Right renal pelvis (tissue), 4 donors: ENCODE measurements around the gene CWC27. TPM values are rescaled to one million over a fixed set of nuclear protein-coding genes. Genes with fewer than 3 reads are reported as not detected.
"Not testable (repeated sequence)": the region's sequence is repeated elsewhere in the genome, so short reads cannot be mapped to it uniquely, and the experiment has no call there.

ENCODE experiments used
- DNase-seq, 4 donors: peaks; one replicate each; pipeline ENCODE4 v3.0.0-alpha.2; 2013; ENCODE audit warnings: low read depth in 4 of 4, low spot score in 3 of 4, missing footprints in 1 of 4
- polyA plus RNA-seq, 4 donors: library from polyadenylated mRNA; unstranded; fragments of 120-200 nt; gene quantifications; one replicate each; pipeline ENCODE4 v1.2.1, GENCODE V29; 2013; ENCODE audit not compliant: insufficient read length in 4 of 4

Gene CWC27
- polyA plus RNA-seq, 4 donors = 35.9 to 44.0 (median 42.8) TPM

DNA sequence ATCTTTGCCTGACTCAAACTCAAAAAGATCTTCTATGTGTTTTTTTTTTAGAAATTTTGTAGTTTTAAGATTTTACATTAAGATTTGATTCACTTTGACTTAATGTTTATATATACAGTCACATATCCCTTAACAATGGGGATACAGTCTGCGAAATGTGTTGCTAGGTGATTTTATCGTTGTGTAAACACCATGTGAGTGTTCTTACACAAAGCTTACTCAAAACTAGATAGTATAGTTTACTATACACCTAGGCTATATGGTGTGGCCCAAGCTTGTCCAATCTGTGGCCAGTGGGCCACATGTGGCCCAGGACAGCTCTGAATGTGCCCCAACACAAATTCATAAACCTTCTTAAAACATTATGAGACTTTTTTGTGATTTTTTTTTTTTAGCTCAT lies 131.9 kb downstream of the CWC27 start:
- DNase-seq = no peak

DNA sequence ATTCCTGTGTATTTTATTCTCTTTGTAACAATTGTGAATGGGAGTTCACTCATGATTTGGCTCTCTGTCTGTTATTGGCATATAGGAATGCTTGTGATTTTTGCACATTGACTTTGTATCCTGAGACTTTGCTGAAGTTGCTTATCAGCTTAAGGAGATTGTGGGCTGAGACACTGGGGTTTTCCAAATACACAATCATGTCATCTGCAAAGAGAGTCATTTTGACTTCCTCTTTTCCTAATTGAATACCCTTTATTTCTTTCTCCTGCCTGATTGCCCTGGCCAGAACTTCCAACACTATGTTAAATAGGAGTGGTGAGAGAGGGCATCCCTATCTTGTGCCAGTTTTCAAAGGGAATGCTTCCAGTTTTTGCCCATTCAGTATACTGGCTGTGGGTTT lies 138.7 kb downstream of the CWC27 start:
- not testable (repeated sequence) for DNase-seq

DNA sequence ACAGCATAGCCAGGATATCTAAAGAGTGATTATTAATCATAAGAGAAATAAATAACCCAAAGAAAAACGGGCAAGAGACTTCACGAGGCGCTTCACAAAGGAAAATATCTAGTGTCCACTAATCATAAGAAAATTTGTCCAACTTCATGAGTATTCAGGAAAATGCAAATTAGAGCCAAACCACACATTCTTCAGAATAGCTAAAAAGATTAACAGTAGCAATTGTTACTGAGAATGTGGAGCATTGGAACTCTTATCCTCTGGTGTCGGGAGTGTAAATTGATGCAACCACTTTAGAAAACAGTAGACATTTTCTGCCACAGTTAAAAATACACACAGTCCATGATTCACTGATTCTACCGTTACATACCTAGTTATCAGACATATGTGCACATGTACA lies 145.7 kb downstream of the CWC27 start:
- DNase-seq = no peak

DNA sequence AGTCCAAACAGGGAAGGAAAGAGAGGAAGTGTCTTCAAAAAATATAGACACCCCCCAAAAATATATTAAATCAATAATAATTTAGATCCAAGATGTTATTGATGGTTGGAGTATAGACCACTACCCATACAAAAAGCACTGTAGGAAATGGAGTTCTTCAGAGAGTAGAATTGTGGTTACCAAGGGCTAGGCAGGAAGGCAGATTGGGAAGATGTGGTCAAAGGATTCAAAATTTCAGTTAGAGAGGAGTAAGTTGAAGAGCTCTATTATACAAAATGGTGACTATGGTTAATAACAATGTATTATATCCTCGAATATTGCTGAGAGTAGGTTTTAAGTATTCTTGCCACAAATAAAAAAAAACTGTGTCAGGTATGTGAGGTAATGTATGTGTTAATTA lies 149.4 kb downstream of the CWC27 start:
- no peak for DNase-seq

DNA sequence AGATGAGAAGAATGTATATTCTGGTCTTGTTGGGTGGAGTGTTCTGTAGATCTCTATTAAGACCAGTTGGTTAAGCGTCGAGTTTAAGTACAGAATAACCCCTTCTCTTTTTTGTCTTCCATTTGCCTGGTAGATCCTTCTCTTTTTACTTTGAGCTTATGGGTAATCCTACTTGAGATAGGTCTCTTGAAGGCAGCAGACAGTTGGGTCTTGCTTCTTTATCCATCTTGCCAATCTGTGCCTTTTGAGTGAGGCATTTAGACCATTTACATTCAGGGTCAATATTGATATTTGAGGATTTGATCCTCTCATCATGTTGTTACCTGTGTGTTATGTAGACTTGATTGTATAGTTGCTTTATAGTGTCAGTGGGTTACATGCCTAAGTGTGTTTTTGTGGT lies 152.7 kb downstream of the CWC27 start:
- DNase-seq = no peak

DNA sequence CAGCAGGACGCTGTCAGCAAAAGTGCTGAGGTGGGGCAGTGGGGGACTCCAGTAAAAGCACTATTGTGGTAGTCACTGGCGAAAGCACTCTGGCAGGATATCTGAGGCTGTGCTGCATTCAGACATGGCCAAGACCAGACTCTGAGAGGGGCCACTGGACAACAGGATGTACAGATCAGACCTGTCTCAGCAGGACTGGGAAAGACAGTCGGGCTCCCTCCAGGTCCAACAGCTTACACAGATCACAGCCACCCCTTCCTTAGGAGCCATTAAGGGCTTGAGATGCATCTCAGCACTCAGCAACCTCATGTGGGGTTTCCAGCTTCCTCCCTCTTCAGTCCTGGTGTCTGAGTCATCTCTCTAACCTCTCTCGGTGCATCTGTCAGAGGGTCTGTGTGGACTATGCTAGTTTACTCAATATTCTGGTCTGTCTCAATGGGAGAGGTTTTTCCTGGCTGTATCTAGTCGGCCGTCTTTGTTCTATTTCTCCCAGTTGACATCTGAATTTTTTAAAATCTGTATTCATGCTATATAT lies 154.5 kb downstream of the CWC27 start:
- DNase-seq = no peak

DNA sequence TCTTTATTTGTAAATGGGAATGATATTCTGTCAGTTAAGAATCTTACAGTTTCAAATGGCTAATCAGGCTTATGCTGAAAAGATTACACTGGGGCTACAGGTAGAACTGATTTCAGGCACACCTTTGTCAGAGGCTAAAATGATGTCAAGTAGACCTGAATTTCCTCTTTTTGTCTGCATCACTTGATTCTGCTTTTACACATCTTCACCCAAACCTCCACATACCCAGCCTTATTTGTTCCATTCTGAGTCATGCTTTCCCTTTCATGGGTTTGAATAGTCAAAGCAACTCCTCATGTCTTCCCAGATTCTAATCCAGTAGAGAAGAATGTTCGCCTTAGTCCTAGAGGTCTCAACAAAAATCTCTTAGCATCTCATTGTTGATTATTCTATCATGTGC lies 156.4 kb downstream of the CWC27 start:
- no peak for DNase-seq

DNA sequence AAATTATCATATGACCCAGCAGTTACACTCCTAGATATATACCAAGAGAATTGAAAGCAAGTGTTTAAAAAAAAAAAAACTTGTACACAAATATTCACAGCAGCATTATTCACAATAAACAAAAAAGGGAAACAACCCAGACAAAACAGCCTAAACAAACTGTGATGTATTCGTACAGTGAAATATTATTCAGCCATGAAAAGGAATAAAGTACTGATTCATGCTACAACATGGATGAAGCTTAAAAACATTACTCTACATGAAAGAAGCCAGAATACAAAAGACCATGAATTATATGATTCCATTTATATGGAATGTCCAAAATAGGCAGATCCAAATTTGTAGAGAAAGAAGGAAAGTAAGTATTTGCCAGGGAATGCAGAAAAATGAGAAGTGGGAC lies 161.1 kb downstream of the CWC27 start:
- no peak for DNase-seq

DNA sequence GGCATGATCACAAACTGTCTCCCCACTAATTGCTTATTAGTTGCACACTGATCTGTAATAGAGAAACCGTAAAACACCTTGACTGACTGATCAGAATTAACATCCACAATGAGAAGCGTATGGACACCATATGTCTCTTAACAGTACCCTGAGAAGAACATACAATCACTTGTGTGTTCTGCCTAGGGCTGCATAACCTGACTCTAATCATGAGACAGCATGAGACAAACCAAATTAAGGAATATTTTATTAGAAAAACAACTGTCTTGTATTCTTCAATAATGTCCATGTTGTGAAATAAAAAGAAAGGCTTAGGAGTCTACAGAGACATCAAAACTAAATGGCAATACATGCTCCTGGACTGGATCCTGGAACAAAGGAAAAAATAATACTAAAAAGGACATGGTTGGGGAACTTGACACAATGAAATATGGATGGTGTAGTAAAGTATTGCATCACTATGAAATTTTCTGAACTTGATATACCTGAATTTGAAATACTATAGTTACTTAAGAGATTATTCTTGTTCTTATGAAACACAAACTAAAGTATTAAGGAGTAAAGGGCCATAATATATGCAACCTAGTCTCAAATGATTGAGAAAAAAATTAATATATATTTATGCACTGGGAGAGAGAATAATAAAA lies 162.1 kb downstream of the CWC27 start:
- no peak for DNase-seq

DNA sequence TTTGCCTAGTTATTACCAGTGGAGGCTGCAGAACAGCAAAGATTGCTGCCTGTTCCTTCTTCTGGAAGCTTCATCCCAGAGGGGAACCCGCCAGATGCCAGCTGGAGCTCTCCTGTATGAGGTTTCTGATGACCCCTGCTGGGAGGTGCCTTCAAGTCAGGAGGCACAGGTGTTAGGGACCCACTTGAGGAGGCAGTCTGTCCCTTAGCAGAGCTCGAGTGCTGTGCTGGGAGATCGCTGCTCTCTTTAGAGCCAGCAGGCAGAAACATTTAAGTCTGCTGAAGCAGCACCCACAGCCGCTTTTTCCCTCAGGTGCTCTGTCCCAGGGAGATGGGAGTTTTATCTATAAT lies 170.7 kb downstream of the CWC27 start:
- DNase-seq = not testable (repeated sequence)

DNA sequence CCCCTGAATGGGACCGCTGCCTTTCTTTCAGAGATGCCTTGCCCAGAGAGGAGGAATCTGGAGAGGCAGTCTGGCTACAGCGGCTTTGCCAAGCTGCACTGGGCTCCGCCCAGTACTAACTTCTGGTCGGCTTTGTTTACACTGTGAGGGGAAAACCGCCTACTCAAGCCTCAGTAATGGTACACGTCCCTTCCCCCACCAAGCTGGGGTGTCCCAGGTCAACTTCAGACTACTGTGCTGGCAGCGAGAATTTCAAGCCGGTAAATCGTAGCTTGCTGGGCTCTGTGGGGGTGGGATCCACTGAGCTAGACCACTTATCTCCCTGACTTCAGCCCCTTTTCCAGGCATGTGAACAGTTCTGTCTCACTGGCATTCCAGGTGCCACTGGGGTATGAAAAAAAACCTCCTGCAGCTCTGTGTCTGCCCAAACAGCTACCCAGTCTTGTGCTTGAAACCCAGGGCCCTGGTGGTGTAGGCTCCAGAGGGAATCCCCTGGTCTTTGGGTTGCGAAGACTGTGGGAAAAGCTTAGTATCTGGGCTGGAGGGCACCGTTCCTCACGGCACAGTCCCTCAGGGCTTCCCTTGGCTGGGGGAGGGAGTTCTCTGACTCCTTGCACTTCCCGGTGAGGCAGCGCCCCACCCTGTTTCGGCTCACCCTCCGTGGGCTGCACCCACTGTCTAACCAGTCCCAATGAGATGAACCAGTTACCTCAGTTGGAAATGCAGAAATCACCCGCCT lies 171.2 kb downstream of the CWC27 start:
- DNase-seq = peak in 1 of 4 donors; percentile 14

DNA sequence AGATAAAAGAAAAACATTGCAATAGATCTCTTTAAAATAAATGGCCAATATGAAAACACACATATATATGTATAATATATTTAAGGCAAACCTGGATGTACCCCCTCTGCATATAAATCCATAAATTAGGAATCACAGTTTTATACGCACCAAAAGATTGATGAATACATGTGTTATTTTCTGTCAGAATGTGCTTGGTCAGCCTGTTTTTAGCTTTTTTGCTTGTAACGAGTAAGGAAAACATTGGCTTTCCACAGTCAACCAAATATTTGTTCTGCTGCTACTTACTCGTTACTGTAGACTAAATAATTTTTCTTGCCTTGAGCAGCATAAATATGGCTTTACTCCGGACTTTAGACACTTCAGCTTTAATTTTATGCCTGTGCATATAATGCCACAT lies 173.7 kb downstream of the CWC27 start:
- DNase-seq = no peak

DNA sequence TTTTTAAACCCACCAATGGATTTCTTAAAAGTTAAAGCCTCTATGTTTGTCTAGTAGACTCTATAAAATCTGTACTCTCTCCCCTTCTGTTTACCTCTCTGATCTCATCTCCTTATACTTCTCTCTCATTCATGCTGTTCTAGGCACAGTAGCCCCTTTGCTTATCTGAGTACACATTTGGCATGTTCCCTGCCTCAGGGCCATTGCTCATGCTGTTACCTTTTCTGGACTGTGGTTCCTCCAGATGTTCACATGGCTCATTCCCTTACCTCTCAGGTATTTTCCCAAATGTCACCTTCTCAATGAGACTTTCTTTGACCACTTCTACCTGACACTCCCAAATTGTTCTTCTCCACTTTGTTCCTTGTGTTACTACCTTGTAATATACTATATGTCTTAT lies 176.1 kb downstream of the CWC27 start:
- DNase-seq = no peak

DNA sequence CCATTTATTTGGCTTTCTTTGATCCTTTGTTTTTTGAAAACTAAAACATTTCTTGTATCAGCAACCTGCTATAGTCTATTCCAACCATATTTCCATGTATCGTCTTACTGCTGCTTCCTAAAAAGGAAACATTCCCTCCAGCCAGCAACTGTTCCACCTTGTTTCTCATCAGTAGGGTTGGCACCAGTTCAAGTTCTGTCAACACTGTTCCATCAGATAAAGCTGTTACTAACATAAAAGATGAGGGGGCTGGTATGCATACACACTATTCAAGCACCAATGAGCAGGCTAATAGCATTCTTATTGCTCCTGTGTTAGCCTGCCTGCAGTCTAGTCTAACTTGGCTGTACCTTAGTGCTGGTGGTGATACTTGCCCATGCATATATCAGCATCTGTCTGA lies 178.3 kb downstream of the CWC27 start:
- DNase-seq = peak in 2 of 4 donors; percentile 14 to 25

DNA sequence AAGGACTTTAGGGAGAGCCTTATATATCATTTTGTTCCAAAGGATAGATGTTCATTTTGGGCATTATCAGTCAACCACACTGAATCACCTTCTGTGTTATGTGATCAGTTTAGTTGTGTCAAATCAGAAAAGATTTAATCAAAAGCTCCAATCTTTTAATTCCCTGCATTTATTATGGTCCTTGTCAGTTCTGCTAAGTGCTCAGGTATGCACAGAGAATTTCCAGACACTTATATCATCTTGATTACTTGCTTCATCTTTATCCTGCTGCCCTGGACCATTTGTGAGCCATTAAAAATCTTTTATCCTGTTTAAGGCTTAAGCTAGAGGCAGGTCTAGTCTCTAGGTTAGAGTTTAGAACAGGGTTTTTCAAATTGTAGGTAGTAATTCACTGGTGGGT lies 179.1 kb downstream of the CWC27 start:
- DNase-seq = no peak

DNA sequence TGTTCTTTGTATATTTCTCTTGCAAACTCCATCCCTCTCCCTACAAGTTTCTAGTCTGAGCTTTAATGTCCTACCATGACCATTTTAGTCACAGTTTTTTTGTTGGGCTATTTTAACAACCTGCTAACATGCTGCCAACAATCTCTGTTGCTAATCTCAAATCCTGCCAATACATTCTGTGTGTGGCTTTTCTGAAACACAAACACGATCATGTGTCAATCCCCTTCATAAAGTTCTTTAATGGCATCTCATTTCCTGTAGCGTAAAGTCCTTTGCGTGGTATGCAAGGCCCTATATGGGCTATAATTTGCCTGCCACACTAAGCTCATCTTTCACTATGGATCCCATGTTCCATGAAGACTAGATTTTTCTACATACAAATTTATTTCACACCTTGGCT lies 180.6 kb downstream of the CWC27 start:
- no peak for DNase-seq

DNA sequence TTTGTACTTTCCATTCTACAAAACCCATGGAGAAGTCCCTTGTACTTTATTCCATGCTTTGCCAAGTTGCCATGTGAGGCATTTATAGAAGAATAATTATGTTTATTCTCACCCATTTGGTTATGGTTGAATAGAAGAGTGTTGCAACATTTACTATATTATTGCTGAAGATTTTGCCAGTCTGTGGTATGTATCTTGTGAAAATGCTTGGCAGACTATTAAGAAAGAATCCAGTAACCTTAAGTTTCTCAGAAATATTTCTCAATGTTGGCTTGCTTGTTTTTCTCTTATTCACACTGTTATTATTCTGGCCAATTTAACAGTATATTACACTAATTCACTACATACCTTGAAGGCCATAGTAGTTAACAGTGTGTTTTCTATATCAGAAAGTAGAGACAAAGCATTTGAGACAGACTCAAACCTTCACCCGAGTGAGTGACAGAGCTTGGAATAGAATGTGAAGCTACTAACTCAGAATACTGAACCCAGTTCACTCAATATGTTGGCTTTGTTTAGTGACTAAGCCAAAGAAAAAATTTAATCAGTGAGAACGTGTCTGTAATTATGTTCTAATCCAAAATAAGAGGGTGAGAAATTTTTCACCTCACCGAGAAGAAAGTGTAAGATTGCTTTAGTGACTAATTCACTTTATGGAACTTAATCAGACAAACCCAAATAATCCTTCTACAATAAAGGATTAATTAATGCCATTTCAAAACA lies 184.4 kb downstream of the CWC27 start:
- no peak for DNase-seq

DNA sequence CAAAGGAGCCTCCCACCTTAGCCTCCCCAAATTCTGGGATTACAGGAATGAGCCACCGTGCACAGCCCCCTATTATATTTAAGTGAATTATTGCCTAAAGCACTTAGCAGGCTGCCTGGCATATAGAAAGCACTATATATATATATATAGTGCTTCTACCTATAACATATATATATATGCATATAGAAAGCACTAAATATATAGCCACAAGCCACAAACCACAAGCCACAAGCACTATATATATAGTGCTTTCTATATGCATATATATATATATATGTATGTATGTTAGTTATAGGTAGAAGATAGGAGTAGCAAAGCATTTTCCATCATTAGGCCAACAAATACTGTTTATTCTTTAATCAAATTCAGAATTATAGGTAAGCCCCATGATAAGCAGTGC lies 185.8 kb downstream of the CWC27 start:
- DNase-seq = no peak

DNA sequence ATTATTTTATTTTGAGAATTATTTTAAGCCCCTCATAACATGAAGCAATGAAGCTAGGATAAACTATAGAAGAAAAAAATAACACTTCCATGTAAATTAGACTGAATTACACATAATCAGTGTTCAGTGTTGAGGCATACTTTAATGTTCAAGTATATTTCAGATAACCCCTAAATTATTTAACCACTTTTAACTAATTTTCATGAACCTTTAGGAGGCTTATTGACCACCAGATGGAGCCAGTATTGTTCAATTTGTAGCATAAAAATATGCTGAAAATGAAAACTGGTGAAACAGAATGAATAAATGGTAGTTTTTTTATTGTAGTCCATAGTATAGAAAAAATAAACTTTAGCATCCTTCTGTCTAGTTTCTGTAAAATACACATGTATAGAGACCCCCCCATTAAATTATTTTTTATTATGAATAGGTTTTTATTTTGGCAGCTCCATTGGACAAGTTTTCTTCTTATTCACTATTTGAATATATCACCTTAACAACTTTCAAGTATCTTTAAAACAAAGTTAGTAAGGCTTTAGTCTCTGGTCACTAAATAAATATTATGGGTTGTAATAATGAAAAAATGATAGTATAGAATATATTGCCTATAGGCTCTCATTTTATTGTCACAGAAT lies 190.1 kb downstream of the CWC27 start:
- DNase-seq = no peak

DNA sequence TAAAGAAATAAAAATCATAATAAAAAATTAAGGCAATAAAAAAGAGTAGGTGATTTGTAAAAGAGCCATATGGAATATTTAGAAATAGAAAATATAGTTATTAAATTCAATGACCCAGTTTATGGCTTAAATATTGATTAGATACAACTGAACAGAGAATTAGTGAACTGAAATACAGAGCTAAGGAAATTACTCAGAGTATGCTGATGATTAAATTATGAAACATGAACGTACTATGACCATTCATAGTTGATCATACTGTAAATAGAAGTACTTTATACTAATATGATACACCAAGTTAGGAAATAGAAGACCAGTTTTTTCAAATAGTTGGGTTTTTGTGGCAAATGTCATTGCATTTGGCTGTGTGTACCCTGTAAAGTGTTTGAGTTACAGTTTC lies 194.5 kb downstream of the CWC27 start:
- no peak for DNase-seq

DNA sequence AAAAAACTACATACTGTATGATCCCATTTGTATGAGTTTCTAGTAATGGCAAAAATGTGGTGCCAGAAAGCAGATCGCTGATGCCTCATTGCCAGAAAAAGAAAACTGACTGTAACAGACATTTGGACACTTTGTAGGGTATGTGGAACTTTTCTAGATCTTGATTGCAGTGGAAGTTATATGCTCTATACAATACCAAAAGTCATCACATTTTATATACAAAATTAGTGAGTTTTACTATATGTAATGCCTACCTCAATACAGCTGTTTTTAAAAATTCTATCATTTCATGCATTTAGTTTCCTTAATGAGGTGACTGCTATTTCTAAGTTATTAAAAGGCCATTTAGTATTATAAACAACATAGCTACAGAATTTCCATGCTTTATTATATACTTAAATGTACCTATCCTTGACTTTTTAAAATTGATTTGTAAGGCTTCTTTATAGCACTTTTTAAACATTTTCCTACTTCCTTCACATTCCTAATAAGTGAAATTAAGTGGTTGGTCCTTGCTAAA lies 199.9 kb downstream of the CWC27 start:
- no peak for DNase-seq
